NOMO-1 treated with dmso at 0.1 percent for 144 hours (cell line): ENCODE data around the gene ANKRD60.

Experiments used
- DNase-seq: peaks from one replicate; lab custom pipeline; 2025; ENCODE audit not compliant: unreplicated experiment; lab: John Stamatoyannopoulos, UW

The ANKRD60 gene, protein sequence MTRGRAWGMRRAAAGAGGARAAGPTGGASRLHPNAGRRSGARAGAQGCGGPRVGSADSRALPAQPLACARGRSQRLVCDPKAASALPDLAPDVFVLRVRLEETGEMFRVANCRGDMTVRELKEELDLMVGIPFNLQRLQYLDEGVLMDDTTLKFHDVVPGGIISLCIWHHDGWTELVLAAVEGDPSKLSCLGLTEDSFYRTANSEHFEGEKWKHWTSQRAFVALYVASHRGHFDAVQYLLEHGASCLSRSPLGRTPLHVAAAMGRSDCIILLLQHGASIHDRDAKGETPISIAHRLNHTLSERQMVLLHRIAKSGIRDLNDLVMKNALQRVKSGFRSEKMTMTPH

GRCh38 chr20:58228484-58229197 lies at the start of gene ANKRD60:
Gene ANKRD60 (minus strand): TSS chr20:58228653. CDS start chr20:58228653, 0 bp downstream.
- no peak for DNase-seq

GRCh38 chr20:58277578-58278472 lies 49.4 kb upstream of the ANKRD60 start:
- DNase-seq, result no peak

DNA sequence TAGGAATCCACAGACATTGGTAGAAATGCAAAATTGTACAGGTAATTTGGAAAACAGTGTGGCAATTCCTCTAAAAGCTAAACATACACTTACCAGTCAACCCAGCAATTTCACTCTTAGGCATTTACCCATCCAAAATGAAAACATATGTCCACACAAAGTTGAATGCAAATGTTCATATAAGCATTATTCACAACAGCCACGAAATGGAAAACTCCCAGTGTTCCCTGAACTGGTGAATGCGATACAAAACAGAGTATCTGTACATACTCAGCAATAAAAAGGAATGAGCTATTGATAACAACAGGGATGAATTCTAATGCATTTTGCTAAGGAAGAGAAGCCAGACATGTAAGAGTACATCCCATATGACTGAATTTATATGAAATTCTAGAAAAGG lies 48.7 kb upstream of the ANKRD60 start:
- no peak for DNase-seq

DNA sequence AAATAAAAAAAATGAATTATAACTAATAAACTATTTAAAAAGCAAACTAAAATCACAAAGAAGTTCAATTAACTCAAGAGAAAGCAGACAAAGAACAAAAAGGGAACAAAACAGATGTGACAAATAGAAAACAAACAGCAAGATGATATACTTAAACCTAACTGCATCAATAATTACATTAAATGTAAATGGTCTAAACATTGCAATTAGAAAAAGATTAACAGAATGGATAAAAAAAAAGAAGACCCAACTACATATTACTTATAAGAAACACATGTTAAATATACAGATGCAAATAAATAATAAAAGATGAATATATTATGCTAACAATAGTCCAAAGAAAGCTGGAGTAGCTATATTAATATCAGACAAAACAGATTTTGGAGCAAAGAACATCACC lies 45.9 kb upstream of the ANKRD60 start:
- no peak for DNase-seq

- DNase-seq, result no peak
These were observed 43.3 kb upstream of the ANKRD60 start for GRCh38 chr20:58271606-58272351.

GRCh38 chr20:58268936-58269619 lies 40.6 kb upstream of the ANKRD60 start:
- no peak for DNase-seq

GRCh38 chr20:58268421-58268821 lies 40.0 kb upstream of the ANKRD60 start:
- DNase-seq, result no peak

GRCh38 chr20:58267389-58268215 lies 39.1 kb upstream of the ANKRD60 start:
- no peak for DNase-seq

DNA sequence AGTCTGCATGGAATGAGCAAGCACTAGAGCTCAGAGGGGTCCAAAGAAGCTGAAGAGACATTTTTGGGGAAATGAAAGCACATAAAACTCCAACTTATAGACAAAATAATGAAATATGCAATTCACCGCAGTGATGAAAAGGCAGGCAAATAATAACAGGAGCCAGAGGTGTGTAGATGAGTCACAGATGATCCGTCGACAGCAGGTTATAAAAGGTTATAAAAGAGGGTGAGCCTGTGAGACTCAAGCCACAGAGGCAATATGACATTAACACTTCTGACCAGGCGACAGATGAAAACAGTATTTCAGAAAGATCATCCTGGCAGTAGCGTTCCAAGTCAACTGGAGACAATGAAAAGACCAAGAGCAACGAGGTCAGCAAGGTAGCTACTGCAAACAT lies 35.8 kb upstream of the ANKRD60 start:
- no peak for DNase-seq

DNA sequence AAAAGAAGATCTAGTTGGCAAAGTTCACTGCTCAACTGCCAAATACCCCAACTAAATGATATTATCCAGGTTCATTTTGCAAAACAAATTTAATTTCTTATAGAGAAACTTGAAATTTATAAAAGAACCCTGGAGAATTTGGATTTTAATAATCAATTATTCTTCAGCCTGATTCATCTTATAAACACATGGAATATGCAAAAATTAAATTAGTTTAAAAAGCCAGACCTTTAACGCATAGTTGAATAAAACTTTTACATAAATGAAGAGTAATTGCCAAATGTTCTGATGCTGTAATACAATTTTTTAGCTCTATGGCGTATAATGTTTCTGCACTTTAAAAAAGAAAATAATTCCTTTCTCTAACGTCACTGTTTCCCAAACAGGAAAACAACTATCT lies 33.2 kb upstream of the ANKRD60 start:
- no peak for DNase-seq

- no peak for DNase-seq
These were observed 31.6 kb upstream of the ANKRD60 start for GRCh38 chr20:58260006-58260405.

- no peak for DNase-seq
These were observed 28.4 kb upstream of the ANKRD60 start for GRCh38 chr20:58256842-58257241.

DNA sequence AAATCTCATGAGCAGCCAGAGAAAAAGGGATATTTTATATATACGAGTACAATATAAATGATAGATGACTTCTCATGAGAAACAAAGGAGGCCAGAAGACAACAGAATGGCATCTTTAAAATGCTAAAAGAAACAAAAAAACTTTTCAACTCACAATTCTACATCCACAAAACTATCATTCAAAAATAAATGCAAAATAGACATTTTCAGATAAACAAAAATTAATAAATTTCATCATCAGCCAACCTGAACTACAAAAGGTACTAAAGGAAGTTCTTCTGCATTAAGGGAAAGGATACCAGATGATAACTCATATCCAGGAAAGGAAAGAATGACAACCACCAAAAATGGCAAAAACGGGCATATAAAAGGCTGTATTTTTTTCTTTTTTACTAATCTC lies 27.9 kb upstream of the ANKRD60 start:
- DNase-seq, result no peak

DNA sequence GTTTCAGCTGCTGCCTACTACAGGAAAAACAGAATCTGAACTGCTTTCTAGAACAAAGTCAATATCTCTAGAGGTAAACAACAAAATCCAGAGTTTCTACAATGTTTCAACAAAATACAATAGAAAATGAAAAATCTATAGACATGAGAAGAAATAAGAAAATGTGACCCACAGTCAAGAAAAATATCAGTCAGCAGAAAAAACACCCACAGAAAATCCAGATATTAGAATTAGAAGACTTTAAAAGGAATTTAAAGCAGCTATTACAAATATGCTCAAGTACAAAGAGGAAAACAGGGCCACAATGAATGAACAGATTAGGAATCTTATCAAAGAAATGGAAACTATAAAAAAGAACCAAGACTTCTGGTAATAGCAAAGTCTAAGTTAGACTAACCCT lies 26.4 kb upstream of the ANKRD60 start:
- DNase-seq, result no peak

DNA sequence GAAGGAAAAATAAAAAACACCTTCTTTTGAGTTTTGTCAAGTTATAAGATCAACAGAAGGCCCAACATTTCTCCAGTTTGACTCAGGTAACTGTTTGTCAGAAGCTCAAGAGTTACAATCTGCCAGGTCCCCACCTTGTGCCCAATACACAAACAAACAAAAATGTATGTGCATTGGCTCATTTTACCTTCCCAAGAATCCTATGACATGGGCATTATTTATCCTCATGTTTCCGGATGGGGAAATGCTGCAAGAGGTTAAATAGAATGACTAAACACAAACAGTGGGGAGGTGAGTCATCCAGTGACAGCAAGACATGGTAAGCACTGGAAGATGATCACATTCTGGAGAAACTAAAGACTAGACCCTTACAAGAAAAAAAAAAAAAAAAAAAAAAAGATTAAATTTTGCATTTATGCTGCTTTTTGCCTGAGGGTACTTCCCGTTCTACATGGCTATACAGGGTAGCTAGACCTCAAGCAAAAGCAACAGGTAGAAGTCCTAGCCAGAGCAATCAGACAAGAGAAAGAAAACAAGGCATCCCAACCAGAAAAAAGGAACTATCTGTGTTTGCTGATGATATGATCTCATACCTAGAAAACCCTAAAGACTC lies 23.6 kb upstream of the ANKRD60 start:
- no peak for DNase-seq

DNA sequence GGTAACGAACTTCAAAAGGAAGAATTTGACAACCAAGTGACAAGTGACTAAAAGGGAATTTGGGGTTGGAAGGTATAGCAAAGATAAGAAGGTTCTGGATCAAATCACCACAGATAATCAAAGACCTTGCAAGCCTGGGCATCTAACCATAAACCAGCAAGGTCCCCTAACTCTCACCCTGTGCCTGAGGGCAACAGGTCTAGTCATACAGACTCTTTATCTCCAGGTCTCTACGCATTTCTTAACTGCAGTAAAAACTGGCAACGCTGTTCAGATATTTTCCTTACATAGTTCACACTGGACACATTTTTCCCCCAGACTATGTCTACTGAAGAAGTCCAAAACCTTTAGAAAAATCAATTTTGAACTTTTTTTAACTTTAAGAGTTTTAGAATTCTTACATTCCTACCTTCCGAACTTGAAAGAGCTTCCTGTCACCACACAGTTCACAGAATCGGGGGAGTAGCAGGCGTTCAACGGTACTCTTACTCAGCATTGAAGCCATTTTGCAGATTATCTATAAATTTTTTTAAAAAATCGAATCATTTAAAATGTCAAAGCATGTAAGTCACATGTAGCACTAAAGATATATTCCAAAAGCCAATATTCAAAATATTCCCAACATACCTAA lies 23.0 kb upstream of the ANKRD60 start:
- DNase-seq, result no peak

DNA sequence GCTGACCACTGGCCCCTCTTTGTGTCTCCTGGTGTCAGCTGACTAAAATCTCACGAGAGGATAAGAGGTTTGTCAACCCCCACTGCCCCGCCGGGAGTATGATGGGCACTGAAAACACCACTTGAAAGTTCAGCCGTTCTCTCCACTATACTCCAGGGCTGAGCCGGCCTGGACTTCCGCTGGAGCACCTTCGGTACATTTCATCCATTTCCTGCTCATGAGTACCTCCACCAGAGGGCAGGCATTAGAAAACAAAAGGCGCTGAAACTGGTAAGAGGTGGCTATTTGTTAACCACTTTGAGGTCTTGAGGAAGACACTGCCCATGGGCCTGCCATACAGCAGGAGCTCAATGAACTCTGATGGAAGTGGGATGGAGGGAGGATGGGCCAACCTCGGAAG lies 17.9 kb upstream of the ANKRD60 start:
- no peak for DNase-seq

GRCh38 chr20:58245931-58246330 lies 17.5 kb upstream of the ANKRD60 start:
- no peak for DNase-seq
